ENCODE data around the gene FUCA2.
"Not testable (repeated sequence)": the region's sequence is repeated elsewhere in the genome, so short reads cannot be mapped to it uniquely, and the experiment has no call there.

FUCA2 gene

DNA sequence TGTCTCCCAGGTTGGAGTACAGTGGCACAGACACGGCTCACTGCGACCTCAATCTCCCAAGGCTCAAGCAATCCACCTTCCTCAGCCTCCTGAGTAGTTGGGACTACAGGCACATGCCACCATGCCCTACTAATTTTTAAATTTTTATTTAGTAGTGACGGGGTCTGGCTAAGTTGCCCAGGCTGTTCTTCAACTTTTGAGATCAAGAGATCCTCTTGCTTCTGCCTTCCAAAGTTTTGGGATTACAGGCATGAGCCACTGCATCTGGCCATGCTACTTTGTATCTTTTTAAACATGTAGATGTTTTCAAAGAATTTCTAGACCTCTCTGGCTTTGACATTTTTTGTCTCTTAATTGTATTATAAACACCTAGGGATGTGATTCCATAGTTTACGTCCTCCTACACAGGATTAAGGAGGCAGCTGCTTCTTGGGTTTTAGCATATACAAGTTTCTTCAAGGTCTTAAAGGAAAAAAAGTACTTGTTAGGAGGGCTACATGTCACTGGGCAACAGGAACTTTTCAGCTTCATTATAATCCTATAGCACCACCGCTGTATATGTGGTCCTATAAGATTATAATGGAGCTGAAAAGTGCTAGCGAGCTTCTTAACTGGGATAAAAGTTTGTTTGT is 62.3 kb downstream of the FUCA2 start:
- peak overlapping the region; percentile 90 for H3K4me3 ChIP-seq (ENCODE audit: low read depth, low read length)

- H3K4me3 ChIP-seq (ENCODE audit: low read depth, low read length), result not testable (repeated sequence)
These were observed 63.7 kb downstream of the FUCA2 start for GRCh38 chr6:143447865-143448264.

All from iPS-11a (cell line).